T-helper 2 cell treated with Interferon-gamma antibody and Interleukin-4, amounts not matched to agents 5 μg/mL and 100 μg/mL, for 36 hours (primary cell): Measurements from ENCODE around the gene GDI2.

ENCODE experiments used
- DNase-seq: peaks from one replicate; pipeline ENCODE4 v3.0.0; 2021; ENCODE audit warnings: low spot score
- H3K27ac Mint-ChIP-seq: one replicate; pipeline ENCODE4 v1.8.0; 2021; ENCODE audit warnings: mild to moderate bottlenecking, mixed read lengths
- H3K27me3 Mint-ChIP-seq: one replicate; pipeline ENCODE4 v1.8.0; 2021; ENCODE audit warnings: low read depth, mixed read lengths
- H3K36me3 Mint-ChIP-seq: one replicate; pipeline ENCODE4 v1.8.0; 2021; ENCODE audit warnings: low read depth, mixed read lengths
- H3K4me1 Mint-ChIP-seq: one replicate; pipeline ENCODE4 v1.8.0; 2021; ENCODE audit warnings: low read depth, mixed read lengths
- H3K4me3 Mint-ChIP-seq: one replicate; pipeline ENCODE4 v1.8.0; 2022; ENCODE audit warnings: mild to moderate bottlenecking, moderate library complexity, mixed read lengths
- H3K9me3 Mint-ChIP-seq: one replicate; pipeline ENCODE4 v1.8.0; 2021; ENCODE audit warnings: mixed read lengths

Gene GDI2

GRCh38 chr10:5732141-5732540 lies 81.1 kb downstream of the GDI2 start:
- Mint-ChIP-seq H3K4me1 (peaks cover 23% of the 10 kb centered on the region), H3K4me3 (no peak overlapping the region), H3K36me3 (peaks cover 47% of the 10 kb centered on the region), H3K9me3 (no peaks in the 10 kb centered on the region), H3K27me3 (no peaks in the 10 kb centered on the region), H3K27ac (no peak overlapping the region)
- DNase-seq, result no peak

- Mint-ChIP-seq H3K4me3 (no peak overlapping the region), H3K4me1 (peaks cover 23% of the 10 kb centered on the region), H3K27me3 (no peaks in the 10 kb centered on the region), H3K36me3 (peaks cover 49% of the 10 kb centered on the region), H3K9me3 (no peaks in the 10 kb centered on the region), H3K27ac (peak overlapping the region; percentile 52)
- peak; percentile 16 for DNase-seq
Measured at GRCh38 chr10:5731559-5731958, 81.7 kb downstream of the GDI2 start.

GRCh38 chr10:5730766-5731165 lies 82.5 kb downstream of the GDI2 start:
- H3K27ac Mint-ChIP-seq, result no peak overlapping the region
- no peak overlapping the region for H3K4me3 Mint-ChIP-seq
- peaks cover 54% of the 10 kb centered on the region for H3K36me3 Mint-ChIP-seq

GRCh38 chr10:5723692-5724091 lies 89.5 kb downstream of the GDI2 start:
- no peak overlapping the region for H3K27ac Mint-ChIP-seq
- DNase-seq, result no peak
- peaks cover 31% of the 10 kb centered on the region for H3K36me3 Mint-ChIP-seq
- H3K9me3 Mint-ChIP-seq, result no peaks in the 10 kb centered on the region
- no peaks in the 10 kb centered on the region for H3K27me3 Mint-ChIP-seq
- no peak overlapping the region for H3K4me3 Mint-ChIP-seq
- peaks cover 9% of the 10 kb centered on the region for H3K4me1 Mint-ChIP-seq

More at GRCh38 chr10:5730766-5731165, 82.5 kb downstream of the GDI2 start:
- no peaks in the 10 kb centered on the region for H3K9me3 Mint-ChIP-seq
- no peak for DNase-seq
- H3K27me3 Mint-ChIP-seq, result no peaks in the 10 kb centered on the region
- H3K4me1 Mint-ChIP-seq, result peaks cover 23% of the 10 kb centered on the region

- H3K27ac Mint-ChIP-seq, result no peak overlapping the region
- no peak for DNase-seq
- no peaks in the 10 kb centered on the region for H3K27me3 Mint-ChIP-seq
- H3K9me3 Mint-ChIP-seq, result no peaks in the 10 kb centered on the region
- H3K36me3 Mint-ChIP-seq, result peaks cover 16% of the 10 kb centered on the region
- peaks cover 13% of the 10 kb centered on the region for H3K4me1 Mint-ChIP-seq
- H3K4me3 Mint-ChIP-seq, result no peak overlapping the region
Measured at GRCh38 chr10:5720182-5720581, 93.1 kb downstream of the GDI2 start.

- peaks cover 16% of the 10 kb centered on the region for H3K36me3 Mint-ChIP-seq
- DNase-seq, result no peak
- no peak overlapping the region for H3K27ac Mint-ChIP-seq
- peaks cover 13% of the 10 kb centered on the region for H3K4me1 Mint-ChIP-seq
- no peaks in the 10 kb centered on the region for H3K27me3 Mint-ChIP-seq
- H3K4me3 Mint-ChIP-seq, result no peak overlapping the region
- no peaks in the 10 kb centered on the region for H3K9me3 Mint-ChIP-seq
Measured at GRCh38 chr10:5719546-5719945, 93.7 kb downstream of the GDI2 start.
